ENCODE data around the gene KIF2A.

KIF2A gene

DNA sequence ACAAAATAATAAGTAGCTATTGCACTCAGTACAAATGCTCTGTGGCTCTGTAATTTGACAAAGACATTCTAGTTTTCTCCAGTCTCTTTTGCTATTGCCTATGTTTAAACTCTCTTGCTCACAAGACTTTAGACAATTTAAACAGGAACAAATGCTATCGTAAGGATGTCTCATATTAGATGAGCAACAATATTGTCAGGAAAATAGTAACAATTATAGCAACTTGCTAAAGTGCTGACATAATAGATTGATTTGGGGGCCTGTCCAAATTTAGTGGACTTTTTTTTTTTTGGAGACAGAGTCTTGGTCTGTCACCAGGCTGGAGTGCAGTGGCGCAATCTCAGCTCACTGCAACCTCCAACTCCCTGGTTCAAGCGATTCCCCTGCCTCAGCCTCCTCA is 11.8 kb downstream of the KIF2A start:
- Histone ChIP-seq H3K27ac (ENCODE audit: poor library complexity, severe bottlenecking) (no peak overlapping the region), H3K27me3 (ENCODE audit: insufficient read depth, poor library complexity, severe bottlenecking) (no peaks in the 10 kb centered on the region), H3K9me3 (ENCODE audit: severe bottlenecking) (no peaks in the 10 kb centered on the region), H3K36me3 (ENCODE audit: low read depth) (peaks cover 10% of the 10 kb centered on the region), H3K4me3 (ENCODE audit: severe bottlenecking) (no peak overlapping the region), H3K4me1 (ENCODE audit: insufficient read depth, poor library complexity, severe bottlenecking) (peaks cover 4% of the 10 kb centered on the region)
- TF ChIP-seq, protein P1, sequence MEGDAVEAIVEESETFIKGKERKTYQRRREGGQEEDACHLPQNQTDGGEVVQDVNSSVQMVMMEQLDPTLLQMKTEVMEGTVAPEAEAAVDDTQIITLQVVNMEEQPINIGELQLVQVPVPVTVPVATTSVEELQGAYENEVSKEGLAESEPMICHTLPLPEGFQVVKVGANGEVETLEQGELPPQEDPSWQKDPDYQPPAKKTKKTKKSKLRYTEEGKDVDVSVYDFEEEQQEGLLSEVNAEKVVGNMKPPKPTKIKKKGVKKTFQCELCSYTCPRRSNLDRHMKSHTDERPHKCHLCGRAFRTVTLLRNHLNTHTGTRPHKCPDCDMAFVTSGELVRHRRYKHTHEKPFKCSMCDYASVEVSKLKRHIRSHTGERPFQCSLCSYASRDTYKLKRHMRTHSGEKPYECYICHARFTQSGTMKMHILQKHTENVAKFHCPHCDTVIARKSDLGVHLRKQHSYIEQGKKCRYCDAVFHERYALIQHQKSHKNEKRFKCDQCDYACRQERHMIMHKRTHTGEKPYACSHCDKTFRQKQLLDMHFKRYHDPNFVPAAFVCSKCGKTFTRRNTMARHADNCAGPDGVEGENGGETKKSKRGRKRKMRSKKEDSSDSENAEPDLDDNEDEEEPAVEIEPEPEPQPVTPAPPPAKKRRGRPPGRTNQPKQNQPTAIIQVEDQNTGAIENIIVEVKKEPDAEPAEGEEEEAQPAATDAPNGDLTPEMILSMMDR (IDR thresholded peaks at IDR 0.05; ENCODE audit: poor library complexity, severe bottlenecking), result no peak
- ATAC-seq (ENCODE audit: low read depth) (no peak), DNase-seq (ENCODE audit: low spot score) (no peak)

DNA sequence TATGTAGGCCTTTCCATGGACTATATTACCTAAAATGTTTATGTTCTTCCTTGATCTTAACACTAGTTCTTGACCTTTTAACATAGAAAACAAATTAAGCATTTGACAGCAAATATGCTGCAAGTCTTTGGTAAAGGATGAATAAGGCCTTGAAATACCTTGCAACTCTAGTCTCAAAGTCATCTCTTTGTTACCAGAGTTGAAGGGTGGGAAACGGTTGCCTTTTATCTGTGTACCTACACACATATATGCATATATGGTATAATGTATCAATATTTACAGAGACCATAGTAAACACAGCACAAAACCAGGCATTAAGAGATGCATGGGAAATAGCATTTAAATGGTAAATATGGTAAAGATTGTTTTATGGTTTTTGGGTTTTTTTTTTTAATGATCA is 16.5 kb downstream of the KIF2A start:
- no peak overlapping the region for H3K27ac ChIP-seq (ENCODE audit: poor library complexity, severe bottlenecking)
- DNase-seq (ENCODE audit: low spot score) (no peak), ATAC-seq (ENCODE audit: low read depth) (no peak)
- TF ChIP-seq, protein P1 (IDR thresholded peaks at IDR 0.05; ENCODE audit: poor library complexity, severe bottlenecking), result no peak
- H3K27me3 ChIP-seq (ENCODE audit: insufficient read depth, poor library complexity, severe bottlenecking), result no peaks in the 10 kb centered on the region
- H3K9me3 ChIP-seq (ENCODE audit: severe bottlenecking), result no peaks in the 10 kb centered on the region
- peaks cover 14% of the 10 kb centered on the region for H3K36me3 ChIP-seq (ENCODE audit: low read depth)
- no peaks in the 10 kb centered on the region for H3K4me1 ChIP-seq (ENCODE audit: insufficient read depth, poor library complexity, severe bottlenecking)
- no peak overlapping the region for H3K4me3 ChIP-seq (ENCODE audit: severe bottlenecking)

DNA sequence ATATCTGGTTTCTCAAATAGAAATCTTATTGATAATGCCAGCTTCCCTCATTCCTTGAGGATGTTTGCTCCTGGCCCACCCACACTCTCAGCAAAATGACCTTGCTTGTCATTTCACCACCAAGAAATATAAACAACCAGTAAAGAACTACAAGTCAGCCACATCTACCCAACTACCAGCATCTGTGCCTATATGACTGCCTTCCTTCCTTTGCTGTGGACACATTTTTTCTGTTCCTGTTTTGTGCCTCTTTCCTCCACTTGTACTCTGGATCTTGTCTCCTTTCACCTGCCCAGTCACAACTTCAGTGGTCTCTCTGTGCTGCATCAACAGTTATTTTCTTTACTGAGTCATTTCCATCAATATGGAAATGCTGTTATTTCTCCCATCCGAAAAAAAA is 20.3 kb downstream of the KIF2A start:
- Histone ChIP-seq H3K9me3 (ENCODE audit: severe bottlenecking) (no peaks in the 10 kb centered on the region), H3K36me3 (ENCODE audit: low read depth) (peaks cover 17% of the 10 kb centered on the region), H3K27me3 (ENCODE audit: insufficient read depth, poor library complexity, severe bottlenecking) (no peaks in the 10 kb centered on the region), H3K4me1 (ENCODE audit: insufficient read depth, poor library complexity, severe bottlenecking) (no peaks in the 10 kb centered on the region), H3K27ac (ENCODE audit: poor library complexity, severe bottlenecking) (no peak overlapping the region), H3K4me3 (ENCODE audit: severe bottlenecking) (no peak overlapping the region)
- ATAC-seq (ENCODE audit: low read depth) (no peak), DNase-seq (ENCODE audit: low spot score) (no peak)
- TF ChIP-seq, protein P1 (IDR thresholded peaks at IDR 0.05; ENCODE audit: poor library complexity, severe bottlenecking), result no peak

DNA sequence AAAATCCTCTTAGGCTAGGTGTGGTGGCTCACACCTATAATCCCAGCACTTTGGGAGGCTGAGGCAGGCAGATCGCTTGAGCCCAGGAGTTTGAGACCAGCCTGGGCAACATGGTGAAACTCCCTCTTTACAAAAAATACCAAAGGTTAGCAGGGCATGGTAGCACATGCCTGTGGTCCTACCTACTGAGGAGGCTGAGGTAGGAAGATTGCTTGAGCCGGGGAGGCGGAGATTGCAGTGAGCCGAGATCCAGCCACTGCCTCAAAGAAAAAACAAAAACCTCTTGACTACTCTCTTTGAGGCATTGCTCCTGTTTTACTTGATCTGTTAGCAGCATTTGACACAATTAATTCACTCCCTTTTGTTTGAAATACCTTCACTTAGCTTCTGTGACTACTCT is 20.7 kb downstream of the KIF2A start:
- ATAC-seq (ENCODE audit: low read depth) (no peak; the same call in 2 of the 3 replicates), DNase-seq (ENCODE audit: low spot score) (no peak)
- peaks cover 17% of the 10 kb centered on the region for H3K36me3 ChIP-seq (ENCODE audit: low read depth)
- H3K27me3 ChIP-seq (ENCODE audit: insufficient read depth, poor library complexity, severe bottlenecking), result no peaks in the 10 kb centered on the region
- no peaks in the 10 kb centered on the region for H3K4me1 ChIP-seq (ENCODE audit: insufficient read depth, poor library complexity, severe bottlenecking)
- no peak overlapping the region for H3K4me3 ChIP-seq (ENCODE audit: severe bottlenecking)
- H3K9me3 ChIP-seq (ENCODE audit: severe bottlenecking), result no peaks in the 10 kb centered on the region
- TF ChIP-seq, protein P1 (IDR thresholded peaks at IDR 0.05; ENCODE audit: poor library complexity, severe bottlenecking), result no peak
- no peak overlapping the region for H3K27ac ChIP-seq (ENCODE audit: poor library complexity, severe bottlenecking)

DNA sequence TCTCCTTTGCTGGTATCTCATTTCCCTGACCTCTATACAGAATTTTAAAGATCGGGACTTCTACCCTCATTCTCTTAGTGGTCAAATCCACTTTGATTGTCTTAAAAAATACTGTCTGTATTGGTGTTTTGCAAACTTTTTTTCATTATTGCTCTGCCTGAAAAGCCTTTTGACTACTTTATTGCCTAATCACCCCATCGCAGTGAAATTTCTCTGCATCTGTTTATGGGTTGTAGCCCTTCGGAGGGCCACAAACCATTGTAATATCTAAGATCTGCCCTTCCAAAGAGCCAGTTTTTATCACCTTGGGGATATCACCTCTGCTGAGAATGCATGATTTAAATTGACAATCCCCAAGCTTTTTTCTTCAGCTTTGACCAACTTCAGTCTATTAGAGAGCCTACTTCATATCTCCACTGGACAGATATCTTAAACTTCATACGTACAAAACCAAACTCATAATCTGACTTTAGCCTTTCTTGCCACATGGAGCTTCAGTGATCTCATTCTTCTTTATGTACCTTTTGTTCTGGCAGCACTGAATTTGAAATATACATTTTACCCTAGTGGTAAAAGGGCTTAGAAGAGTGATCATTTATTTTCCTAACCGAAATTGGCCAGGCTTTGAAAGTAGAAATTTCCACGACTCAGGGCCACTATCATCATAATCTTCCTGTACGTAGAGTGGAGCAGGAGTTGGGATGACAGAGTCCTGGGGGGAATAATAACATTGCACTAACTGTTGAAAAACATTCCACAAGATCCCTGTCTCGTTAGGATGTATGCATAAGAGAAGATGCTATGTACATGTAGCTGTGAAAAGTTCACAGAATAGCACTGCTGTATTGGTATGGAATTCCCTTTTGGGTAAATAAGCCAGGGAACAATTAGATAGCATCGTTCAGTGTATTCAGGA is 21.4 kb downstream of the KIF2A start:
- Histone ChIP-seq H3K9me3 (ENCODE audit: severe bottlenecking) (no peaks in the 10 kb centered on the region), H3K27ac (ENCODE audit: poor library complexity, severe bottlenecking) (no peak overlapping the region), H3K27me3 (ENCODE audit: insufficient read depth, poor library complexity, severe bottlenecking) (no peaks in the 10 kb centered on the region), H3K4me1 (ENCODE audit: insufficient read depth, poor library complexity, severe bottlenecking) (no peaks in the 10 kb centered on the region), H3K4me3 (ENCODE audit: severe bottlenecking) (no peak overlapping the region), H3K36me3 (ENCODE audit: low read depth) (peaks cover 14% of the 10 kb centered on the region)
- TF ChIP-seq, protein P1 (IDR thresholded peaks at IDR 0.05; ENCODE audit: poor library complexity, severe bottlenecking), result no peak
- ATAC-seq (ENCODE audit: low read depth) (no peak), DNase-seq (ENCODE audit: low spot score) (no peak)

All from RWPE2 (cell line).